Endothelial cell (in vitro differentiated cells): ENCODE measurements around the gene CCDC3. TPM values are rescaled to one million over a fixed set of nuclear protein-coding genes. Genes with fewer than 3 reads are reported as not detected.

Experiments used
- DNase-seq: peaks from one replicate; pipeline ENCODE4 v3.0.0; 2021; ENCODE audit warnings: low spot score
- H3K27ac Mint-ChIP-seq: one replicate; pipeline ENCODE4 v1.8.0; 2021; ENCODE audit warnings: mixed read lengths, inconsistent platforms; ENCODE audit not compliant: unreplicated experiment
- H3K27me3 Mint-ChIP-seq: one replicate; pipeline ENCODE4 v1.8.0; 2021; ENCODE audit warnings: mild to moderate bottlenecking, moderate library complexity, mixed read lengths, inconsistent platforms; ENCODE audit not compliant: unreplicated experiment
- H3K36me3 Mint-ChIP-seq: one replicate; pipeline ENCODE4 v1.8.0; 2021; ENCODE audit warnings: mild to moderate bottlenecking, low read depth, mixed read lengths, inconsistent platforms; ENCODE audit not compliant: unreplicated experiment
- H3K4me1 Mint-ChIP-seq: one replicate; pipeline ENCODE4 v1.8.0; 2021; ENCODE audit warnings: mild to moderate bottlenecking, mixed read lengths, inconsistent platforms; ENCODE audit not compliant: unreplicated experiment
- H3K4me3 Mint-ChIP-seq: one replicate; pipeline ENCODE4 v1.8.0; 2021; ENCODE audit warnings: mild to moderate bottlenecking, mixed read lengths, inconsistent platforms; ENCODE audit not compliant: unreplicated experiment
- H3K9me3 Mint-ChIP-seq: one replicate; pipeline ENCODE4 v1.8.0; 2021; ENCODE audit warnings: mixed read lengths, inconsistent platforms; ENCODE audit not compliant: unreplicated experiment
- CTCF ChIP-seq: fragments of 200-600 bp; sonication (generic); IDR thresholded peaks from one replicate; pipeline ENCODE4 v1.5.0; 2021; ENCODE audit warnings: antibody characterized with exemption; ENCODE audit not compliant: unreplicated experiment
- total RNA-seq: library from RNA; stranded (reverse); fragmentation: NEBNext Ultra II Directional; extraction: Animal tissue kit (Norgen Biotek cat#: 25700); gene quantifications from one replicate; pipeline ENCODE4 v1.2.1, GENCODE V29; 2021; ENCODE audit not compliant: unreplicated experiment

Gene CCDC3
- total RNA-seq, 1 donor from 2014 or later: 26.1 TPM

- no peaks in the 10 kb centered on the region for H3K9me3 Mint-ChIP-seq
- no peak for DNase-seq
- no peaks in the 10 kb centered on the region for H3K36me3 Mint-ChIP-seq
- H3K27me3 Mint-ChIP-seq: peaks cover 7% of the 10 kb centered on the region
- peaks cover 5% of the 10 kb centered on the region for H3K4me1 Mint-ChIP-seq
- no peak overlapping the region for H3K27ac Mint-ChIP-seq
- no peak overlapping the region for H3K4me3 Mint-ChIP-seq
- no peak for TF ChIP-seq CTCF
These were observed 125.2 kb downstream of the CCDC3 start for GRCh38 chr10:12876266-12876665.

GRCh38 chr10:12875100-12875499, 126.4 kb downstream of the CCDC3 start:
- peaks cover 5% of the 10 kb centered on the region for H3K4me1 Mint-ChIP-seq
- H3K4me3 Mint-ChIP-seq: no peak overlapping the region
- DNase-seq: no peak

GRCh38 chr10:12874501-12874900, 127.0 kb downstream of the CCDC3 start:
- Mint-ChIP-seq H3K36me3 (no peaks in the 10 kb centered on the region), H3K4me3 (no peak overlapping the region), H3K4me1 (peaks cover 5% of the 10 kb centered on the region), H3K27ac (no peak overlapping the region), H3K9me3 (no peaks in the 10 kb centered on the region), H3K27me3 (peaks cover 7% of the 10 kb centered on the region)
- no peak for TF ChIP-seq CTCF
- DNase-seq: no peak

More at GRCh38 chr10:12875100-12875499, 126.4 kb downstream of the CCDC3 start:
- H3K27ac Mint-ChIP-seq: no peak overlapping the region
- no peaks in the 10 kb centered on the region for H3K9me3 Mint-ChIP-seq
- peaks cover 7% of the 10 kb centered on the region for H3K27me3 Mint-ChIP-seq
- H3K36me3 Mint-ChIP-seq: no peaks in the 10 kb centered on the region
- no peak for TF ChIP-seq CTCF

- no peak for DNase-seq
- H3K27me3 Mint-ChIP-seq: peaks cover 4% of the 10 kb centered on the region
- no peak overlapping the region for H3K27ac Mint-ChIP-seq
- H3K4me3 Mint-ChIP-seq: no peak overlapping the region
- peaks cover 5% of the 10 kb centered on the region for H3K4me1 Mint-ChIP-seq
- no peak for TF ChIP-seq CTCF
- H3K9me3 Mint-ChIP-seq: no peaks in the 10 kb centered on the region
- H3K36me3 Mint-ChIP-seq: no peaks in the 10 kb centered on the region
These were observed 128.3 kb downstream of the CCDC3 start for GRCh38 chr10:12873172-12873571.

GRCh38 chr10:12872577-12872976, 128.9 kb downstream of the CCDC3 start:
- peaks cover 5% of the 10 kb centered on the region for H3K4me1 Mint-ChIP-seq
- no peak overlapping the region for H3K4me3 Mint-ChIP-seq
- H3K36me3 Mint-ChIP-seq: no peaks in the 10 kb centered on the region
- TF ChIP-seq CTCF: no peak
- H3K27me3 Mint-ChIP-seq: peaks cover 4% of the 10 kb centered on the region
- H3K27ac Mint-ChIP-seq: no peak overlapping the region
- H3K9me3 Mint-ChIP-seq: no peaks in the 10 kb centered on the region
- DNase-seq: no peak
